Daoy (cell line): ENCODE data around the gene ZNF608. TPM values are rescaled to one million over a fixed set of nuclear protein-coding genes. Genes with fewer than 3 reads are reported as not detected.

ENCODE experiments used
- DNase-seq: peaks from one replicate; pipeline ENCODE4 v3.0.0-alpha.2; 2015; ENCODE audit warnings: low read depth
- total RNA-seq: library from RNA; depleted of rRNA; stranded (reverse); fragments of >200 nt; shearing (Covaris generic); gene quantifications from 2 replicates; pipeline ENCODE4 v1.2.3, GENCODE V29; 2014; rRNA removed

ZNF608 gene, protein sequence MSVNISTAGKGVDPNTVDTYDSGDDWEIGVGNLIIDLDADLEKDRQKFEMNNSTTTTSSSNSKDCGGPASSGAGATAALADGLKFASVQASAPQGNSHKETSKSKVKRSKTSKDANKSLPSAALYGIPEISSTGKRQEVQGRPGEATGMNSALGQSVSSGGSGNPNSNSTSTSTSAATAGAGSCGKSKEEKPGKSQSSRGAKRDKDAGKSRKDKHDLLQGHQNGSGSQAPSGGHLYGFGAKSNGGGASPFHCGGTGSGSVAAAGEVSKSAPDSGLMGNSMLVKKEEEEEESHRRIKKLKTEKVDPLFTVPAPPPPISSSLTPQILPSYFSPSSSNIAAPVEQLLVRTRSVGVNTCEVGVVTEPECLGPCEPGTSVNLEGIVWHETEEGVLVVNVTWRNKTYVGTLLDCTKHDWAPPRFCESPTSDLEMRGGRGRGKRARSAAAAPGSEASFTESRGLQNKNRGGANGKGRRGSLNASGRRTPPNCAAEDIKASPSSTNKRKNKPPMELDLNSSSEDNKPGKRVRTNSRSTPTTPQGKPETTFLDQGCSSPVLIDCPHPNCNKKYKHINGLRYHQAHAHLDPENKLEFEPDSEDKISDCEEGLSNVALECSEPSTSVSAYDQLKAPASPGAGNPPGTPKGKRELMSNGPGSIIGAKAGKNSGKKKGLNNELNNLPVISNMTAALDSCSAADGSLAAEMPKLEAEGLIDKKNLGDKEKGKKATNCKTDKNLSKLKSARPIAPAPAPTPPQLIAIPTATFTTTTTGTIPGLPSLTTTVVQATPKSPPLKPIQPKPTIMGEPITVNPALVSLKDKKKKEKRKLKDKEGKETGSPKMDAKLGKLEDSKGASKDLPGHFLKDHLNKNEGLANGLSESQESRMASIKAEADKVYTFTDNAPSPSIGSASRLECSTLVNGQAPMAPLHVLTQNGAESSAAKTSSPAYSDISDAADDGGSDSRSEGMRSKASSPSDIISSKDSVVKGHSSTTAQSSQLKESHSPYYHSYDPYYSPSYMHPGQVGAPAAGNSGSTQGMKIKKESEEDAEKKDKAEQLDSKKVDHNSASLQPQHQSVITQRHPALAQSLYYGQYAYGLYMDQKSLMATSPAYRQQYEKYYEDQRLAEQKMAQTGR (N-terminal part only)
- 19.1 and 21.7 TPM in 2 replicates for total RNA-seq

DNA sequence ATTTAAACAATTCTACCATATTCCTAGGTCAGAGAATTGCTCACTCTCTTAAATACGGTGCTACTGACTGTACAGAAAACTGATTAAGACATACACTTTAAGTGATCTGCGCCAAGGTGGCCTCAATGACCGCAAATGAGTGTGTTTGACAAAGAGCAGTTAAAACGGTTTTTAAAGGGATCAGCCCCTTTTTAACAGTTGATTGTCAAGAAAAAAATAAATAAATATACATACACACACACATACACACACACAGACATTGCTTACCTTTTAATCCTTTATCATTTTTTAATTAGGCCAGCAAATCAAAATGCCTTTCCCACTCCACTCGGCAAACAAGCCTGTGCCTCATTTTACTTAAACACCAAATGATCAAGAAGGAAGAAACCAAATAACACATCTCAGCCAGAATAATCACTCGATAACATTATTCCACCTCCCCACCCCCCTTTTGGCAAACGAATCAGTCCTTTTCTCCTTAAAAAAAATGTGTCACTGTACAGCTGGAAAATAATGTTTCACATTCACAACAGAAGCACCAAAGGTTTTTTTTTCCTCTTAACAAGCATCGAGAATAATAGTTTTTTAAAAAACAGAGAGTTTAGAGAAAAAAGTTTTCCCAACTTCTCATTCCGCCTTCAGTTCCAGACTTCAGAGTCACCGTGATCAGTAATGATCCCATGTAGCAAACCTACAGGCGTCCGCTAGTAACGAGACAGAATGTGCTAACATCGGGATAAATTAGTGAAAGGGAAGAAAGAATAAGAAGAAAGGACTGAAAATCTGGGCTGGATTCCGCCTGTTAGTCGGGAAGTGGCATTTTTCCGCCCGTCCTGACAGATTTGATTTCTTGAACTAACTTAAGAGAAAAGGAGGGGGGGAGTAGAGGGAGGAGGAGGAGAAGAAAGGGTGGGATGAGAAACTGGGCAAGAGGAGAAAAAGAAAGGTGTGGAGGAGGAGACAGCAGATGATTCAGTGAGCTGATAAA lies at the start of gene ZNF608:
Gene ZNF608, minus strand, starts transcription at position 712 of the 988 bp plus-strand sequence. CDS start 1,650 bp downstream, outside the sequence.
- peak; percentile 73 for DNase-seq

DNA sequence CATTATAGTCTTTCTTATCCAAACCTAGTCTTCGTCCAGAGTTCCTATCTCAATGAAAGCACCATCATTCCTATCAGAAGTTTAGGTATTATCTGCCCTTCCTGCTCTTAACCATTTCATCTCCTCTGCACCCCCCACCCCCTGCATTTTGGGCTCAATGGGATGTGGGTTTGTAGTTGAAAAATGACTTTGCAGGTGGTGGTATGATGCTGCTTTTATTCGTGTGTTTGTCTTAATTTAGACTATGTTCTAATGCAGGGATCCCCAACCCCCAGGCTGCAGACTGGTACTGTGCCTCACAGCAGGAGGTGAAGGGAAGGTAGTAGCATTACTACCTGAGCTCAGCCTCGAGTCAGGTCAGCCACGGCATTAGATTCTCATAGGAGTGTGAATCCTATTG lies 49.4 kb upstream of the ZNF608 start:
- no peak for DNase-seq

DNA sequence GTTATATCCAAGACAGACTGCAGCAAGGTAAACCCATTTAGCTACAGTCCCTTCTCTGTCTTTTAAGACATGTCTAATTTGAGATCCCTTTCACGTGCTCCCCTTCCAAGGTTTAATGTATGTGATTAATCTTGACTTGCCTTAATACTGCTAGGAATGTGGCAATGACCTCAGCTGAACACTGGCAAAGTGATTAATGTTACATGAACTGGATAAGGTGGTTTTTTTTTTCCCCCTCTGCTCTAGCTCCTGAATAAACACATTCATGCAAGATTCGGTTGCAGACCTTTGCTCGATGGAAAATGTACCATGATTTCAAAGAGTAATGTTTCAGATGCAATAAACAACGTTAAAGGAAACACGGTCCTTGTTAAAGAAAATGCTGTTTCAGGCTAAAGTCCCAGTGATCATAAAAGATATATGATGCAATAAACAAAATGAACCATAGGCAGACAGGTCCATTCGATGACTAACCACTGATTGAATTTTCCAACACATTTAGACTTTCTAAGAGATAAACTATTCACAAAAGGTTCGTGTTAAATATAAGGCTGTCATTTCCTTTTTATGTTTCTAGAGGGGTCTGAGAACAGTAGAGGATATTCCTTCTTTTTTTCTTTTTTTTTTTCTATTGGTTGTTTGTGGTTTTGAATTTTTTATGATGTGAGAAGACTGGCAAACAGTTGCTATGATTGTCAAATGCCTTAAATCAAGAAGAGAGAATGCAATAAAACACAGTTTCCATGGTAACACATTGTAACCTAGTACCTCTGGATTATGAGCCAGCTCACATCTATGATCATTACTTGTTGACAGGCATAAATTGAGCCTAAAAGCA lies 44.7 kb upstream of the ZNF608 start:
- peak; percentile 59 for DNase-seq

DNA sequence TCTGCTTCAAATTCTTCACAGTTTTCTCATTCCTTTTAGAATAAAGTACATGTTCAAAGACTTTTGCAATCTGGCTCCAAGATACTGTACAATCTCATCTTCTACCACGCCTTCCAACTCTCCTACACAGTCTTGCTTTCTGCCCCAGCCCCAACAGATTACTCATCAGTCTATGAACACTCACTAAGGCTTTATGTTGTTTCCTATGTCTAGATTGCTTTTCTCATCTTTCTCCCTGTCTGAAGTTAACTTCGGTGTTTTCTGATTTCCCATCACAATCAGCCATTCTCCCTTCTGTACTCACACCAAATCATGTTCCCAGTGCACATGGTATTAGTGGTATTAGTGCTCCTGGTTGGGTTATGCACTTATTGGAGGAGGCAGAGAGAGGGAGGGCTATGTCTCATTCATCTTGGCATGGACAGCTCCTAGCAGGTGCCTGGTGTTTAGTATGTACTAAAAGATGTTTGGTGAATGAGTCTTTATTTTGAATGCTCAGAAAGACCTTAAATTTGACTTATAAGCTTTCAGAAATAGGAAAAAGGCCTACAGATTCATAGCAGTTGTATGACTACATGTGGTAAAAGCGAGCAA lies 44.0 kb upstream of the ZNF608 start:
- peak; percentile 46 for DNase-seq

DNA sequence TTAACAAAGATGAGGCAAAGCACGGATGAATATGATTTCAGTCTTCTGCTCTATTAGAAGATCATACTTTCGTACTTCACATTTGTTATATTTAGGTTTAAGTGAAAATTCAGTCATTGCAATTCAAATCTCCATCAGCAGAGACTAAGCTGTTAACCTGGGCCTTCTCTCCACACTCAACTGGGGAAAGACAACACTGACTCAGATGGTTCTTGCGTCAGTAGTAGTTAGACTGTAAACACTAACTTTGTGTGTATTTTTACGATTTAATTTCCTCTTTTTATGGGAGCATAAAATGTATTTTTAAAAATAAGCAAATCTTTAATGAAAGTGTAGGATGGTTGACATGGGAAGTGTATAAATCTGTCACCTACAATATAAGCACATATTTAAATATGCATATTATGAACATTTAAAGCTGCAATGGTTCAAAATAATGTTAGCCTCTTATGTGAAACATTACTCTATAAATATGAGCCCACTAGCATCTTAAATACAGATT lies 42.7 kb upstream of the ZNF608 start:
- no peak for DNase-seq

DNA sequence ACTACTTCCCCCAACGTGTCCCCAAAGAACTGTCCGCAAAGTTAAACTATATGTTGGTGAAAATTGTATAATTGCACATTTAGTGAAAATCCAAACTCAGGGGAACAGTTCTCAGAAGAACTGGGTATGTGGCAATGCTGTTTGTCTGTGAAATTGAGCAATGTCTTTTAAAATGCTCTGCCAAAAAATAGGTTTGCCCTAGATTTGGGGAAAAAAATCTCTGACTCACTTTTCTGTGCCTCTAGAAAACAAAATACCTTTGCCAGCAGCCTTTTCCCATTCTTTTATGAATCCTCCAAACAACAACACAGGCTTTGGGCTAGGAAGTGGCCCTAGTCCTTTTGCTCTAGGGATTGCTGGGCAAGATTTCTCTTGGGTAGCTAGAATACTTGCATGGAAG lies 37.4 kb upstream of the ZNF608 start:
- DNase-seq: no peak

DNA sequence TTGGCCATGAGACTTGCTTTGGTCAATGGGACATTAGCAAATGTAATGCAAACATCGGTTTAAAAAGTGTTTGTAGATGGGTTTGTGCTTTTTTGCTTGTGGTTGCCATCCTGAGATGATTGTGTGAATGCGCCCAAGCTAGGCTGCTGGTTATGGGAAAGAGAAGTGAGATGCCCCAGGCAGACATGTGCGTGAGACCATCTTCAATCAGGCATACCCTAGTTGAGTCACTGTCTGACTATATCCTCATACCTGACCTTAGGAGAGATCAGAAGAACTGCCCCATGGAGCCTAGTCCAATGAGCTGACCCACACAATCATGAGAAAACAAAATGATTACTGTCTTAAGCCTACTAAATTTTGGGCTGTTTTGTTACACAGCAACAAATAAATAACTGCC lies 36.8 kb upstream of the ZNF608 start:
- DNase-seq: no peak

DNA sequence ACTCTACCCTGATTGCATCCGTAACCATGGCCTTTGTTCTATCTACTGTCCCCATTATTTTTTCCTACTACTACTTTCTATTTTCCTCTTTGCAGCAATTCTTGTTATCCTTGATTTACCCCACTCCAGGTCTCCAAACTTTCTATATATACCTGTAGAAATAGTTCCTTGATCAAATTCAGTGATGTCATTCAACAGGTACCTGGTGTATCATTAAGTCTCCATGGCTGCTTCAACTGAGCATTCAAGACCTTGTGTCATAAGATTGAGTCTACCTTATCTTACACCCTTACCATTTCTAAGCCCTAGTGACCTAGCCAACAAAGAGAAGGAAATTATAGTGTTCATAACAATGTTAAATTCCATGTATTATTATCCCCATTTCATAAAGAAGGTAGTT lies 35.8 kb upstream of the ZNF608 start:
- DNase-seq: no peak

DNA sequence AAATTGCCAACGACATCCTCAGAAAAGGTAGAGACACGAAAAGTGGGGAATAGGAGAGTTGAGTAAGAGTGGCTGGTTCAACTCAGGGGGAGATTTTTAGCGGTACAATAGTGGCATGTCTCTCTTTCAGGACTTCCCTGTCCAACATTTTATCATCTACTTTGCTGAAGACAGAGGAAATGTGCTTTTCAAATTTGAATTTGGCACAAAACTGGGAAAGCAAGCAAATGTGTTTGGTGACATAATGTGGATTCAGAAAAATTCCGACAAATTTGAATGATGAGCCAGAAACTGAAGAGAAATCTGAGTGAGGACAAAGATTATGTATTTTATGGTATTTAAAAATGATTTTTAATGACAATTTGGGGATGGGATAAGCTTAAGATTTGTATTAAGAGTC lies 33.6 kb upstream of the ZNF608 start:
- no peak for DNase-seq

DNA sequence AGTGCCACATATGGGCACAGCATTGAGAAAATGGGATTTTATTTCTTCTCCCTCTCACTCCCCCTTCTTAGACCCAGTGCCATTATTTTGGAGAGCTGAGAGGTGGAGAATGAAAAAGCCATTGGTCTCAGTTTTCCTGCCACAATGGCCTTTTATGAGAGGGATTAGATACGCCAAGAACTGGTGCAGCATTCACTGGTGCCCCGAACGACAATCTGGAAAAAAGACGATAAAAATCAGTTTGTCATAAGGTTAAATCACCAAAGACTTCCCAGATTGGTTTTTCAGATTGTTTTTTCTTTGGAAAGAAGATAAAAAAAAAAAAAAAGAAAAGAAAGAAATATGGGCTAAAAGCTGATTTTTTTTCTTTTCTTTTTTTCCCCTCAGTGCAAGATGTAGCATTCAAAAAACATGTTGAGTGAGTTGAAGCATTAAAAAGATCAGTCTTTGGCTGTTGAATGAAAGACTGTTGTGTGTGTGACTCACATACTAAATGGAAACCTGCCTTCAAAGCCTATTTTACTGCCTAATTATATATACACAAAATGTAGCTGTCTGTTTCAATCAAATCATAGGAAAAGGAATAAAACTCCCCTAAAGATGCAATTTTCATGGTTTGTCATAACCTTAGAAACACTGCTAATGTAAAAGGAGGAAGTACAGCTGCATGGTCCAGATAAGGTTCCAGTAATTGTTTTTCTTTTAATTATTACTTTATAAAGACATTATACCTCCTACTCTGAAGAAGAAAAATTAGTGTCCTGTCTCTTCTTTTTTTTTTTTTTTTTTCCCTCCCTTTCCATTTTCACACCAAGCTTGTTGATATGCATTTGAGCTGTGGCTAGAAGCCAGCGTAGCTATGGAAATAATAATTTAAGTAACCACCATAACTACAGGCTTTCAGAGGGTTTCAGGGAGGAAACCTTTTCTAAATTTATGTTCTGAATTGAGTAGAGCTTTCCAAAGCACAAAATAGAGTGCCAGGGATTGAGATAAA lies 27.2 kb upstream of the ZNF608 start:
- no peak for DNase-seq

DNA sequence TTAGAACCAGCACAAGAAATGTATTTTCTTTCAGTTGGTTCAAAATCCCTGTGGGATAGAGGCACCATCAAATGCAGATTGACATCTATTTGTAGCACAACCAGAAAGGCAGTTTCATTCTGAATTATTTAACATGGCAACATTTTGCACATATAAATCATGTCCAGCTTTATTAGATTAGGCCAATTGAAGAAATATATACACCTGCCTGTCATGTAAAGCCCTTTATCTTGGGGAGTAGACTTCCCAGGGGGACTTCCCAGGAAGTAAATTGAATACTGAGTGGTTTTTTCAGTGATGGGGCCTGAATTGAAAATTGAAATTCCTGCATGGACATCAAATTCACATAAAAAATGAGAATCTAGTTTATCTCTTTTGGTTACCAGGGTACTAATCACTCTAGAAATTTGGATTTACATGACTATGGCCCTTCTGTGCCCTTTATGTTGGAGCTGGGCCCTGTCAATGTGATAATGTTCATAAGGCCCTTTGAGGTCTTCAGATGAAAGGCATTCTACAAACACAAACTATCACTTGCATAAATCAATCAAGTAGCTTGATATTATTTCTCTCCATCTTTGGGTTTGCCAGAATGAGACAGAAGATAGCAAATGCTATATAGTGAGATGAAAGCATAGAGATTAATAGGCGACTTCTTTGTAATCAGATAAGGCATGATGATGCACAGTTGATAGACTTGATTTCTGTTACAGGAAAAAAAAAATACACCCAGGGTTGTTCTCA lies 26.2 kb upstream of the ZNF608 start:
- no peak for DNase-seq

DNA sequence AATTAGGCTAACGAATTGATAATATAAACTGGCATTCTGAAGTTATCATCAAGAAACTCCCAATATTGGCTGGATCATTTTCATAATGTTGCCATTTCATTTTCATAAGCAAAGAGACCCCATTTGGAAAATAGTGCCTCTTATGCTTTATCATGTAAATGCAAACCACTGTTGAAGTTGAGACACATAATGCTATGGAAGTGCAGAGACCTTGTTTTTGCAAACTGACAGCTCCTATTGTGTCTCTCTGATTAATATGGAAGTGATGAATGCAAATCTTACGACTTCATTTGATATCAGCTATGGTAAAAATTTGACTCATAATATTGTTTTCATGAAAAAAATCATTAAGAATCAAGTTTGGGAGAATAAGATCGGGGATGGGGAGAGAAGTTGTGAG lies 25.3 kb upstream of the ZNF608 start:
- DNase-seq: no peak

DNA sequence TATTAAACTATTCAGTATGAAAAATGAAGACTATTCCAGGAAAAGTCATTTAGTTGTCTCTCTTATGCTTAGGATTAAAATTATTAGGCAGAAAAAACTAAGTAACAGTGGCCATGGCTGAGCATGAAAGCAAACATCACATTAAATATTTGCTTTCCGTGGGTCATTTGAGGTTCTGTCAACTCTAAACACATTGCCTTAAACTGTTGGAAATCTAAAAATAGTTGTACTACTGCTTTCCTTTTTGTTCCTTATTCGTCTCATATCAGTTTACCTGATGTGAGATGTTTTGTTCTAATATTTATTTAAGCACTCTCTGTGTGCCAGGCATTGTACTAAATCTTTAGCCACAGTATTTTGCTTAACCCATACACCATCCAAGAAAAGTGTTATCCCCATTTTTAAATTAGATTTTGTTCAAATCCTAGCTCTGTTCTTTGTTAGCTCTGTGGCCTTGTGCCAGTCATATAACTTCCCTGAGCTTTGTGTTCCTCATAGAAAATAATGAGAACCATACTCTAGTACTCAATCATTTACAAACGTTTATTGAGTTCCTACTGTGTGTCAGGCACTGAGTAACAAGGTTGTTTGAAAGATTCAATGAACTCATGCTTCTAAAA lies 18.7 kb upstream of the ZNF608 start:
- DNase-seq: no peak

DNA sequence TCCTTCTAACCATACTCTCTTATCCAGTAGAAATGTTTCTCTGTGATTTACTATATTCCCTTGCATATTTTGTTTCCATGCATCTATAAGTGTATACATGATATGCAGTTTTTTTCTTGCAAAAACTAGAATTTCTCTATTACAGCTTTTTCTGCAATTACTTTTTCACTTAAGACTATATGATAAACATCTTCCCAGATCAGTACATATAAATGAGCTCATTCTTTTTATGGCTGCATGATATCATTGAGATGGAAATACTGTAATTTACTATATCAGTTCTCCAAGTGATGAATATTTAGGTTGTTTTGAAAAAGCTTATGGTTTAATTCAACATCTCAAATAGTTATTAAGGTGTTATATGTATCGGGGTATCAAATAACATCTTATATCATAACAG lies 18.1 kb upstream of the ZNF608 start:
- DNase-seq: no peak

DNA sequence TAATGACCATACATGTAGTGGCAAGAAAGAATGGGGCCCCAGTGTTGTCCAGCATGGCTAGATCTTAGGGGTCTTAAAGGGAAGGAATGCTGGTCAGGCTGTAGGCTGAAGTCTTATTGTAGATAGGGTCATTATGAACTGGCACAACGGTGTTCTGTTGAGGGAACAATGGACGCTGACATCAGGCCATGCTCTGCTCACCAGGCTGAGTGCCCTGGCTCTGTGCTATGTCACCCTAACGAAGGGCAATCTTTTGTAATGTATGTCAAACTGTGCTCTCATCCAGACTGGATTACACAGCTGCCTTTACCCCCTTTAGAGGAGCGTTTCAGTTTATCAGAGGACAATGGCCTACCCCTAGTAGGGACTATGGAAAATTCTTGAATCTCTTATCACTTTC lies 14.6 kb upstream of the ZNF608 start:
- DNase-seq: no peak

DNA sequence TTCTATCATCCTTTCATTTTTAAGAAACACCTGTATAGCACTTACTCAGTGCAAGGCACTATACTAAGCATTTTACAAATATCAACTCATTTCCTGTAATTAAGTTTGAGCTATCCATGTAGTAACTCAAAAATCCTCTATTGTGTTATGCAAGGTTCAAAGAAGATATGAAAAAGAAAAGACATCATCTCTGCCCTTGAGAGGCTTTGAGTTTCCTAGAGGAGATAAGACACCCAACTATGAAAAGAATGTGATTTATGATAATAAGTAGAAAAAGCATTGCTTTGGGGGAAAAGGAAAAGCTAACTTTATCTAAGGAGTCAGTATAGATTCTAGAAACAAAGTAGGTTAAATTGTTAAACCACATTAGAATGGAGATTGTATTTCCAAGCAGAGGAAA lies 14.2 kb upstream of the ZNF608 start:
- no peak for DNase-seq

DNA sequence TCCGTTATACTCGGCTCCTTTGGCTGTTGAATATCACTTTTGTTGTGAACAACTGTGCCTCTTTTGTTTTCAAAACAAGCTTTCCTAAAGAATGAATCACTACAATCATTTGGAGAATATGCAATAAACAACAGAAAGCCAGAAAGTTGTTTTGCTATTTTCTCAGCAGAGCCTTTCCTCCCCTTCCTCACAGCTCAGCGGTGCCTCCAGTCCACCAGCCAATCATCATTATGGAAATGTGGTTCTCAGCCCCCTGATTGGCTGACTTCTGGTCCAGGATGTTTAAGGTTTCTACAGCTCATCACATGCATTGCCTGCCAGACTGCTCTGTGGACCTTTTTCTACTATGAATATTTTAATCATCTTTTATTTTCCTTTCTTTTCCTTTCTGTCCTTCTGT lies 9.1 kb upstream of the ZNF608 start:
- DNase-seq: peak; percentile 32
